GM18505 (cell line): ENCODE measurements around the gene PPM1L.
A peak's percentile ranks its signal among the peaks of the same experiment; 100 is the strongest.

Experiments used
- ATAC-seq: cut with Tn5 transposase; IDR thresholded peaks from one replicate; pipeline ENCODE4 v1.9.1; 2021; ENCODE audit not compliant: unreplicated experiment
- POLR2A ChIP-seq: IDR thresholded peaks from 4 replicates; pipeline ENCODE4 v1.6.1; 2011; ENCODE audit warnings: borderline replicate concordance; ENCODE audit not compliant: insufficient read depth, insufficient read length; ENCODE audit errors: extremely low read depth

The PPM1L gene

GRCh38 chr3:160754371-160754854 lies 1.6 kb upstream of the PPM1L start:
- no peak for ATAC-seq
- no peak for TF ChIP-seq POLR2A

DNA sequence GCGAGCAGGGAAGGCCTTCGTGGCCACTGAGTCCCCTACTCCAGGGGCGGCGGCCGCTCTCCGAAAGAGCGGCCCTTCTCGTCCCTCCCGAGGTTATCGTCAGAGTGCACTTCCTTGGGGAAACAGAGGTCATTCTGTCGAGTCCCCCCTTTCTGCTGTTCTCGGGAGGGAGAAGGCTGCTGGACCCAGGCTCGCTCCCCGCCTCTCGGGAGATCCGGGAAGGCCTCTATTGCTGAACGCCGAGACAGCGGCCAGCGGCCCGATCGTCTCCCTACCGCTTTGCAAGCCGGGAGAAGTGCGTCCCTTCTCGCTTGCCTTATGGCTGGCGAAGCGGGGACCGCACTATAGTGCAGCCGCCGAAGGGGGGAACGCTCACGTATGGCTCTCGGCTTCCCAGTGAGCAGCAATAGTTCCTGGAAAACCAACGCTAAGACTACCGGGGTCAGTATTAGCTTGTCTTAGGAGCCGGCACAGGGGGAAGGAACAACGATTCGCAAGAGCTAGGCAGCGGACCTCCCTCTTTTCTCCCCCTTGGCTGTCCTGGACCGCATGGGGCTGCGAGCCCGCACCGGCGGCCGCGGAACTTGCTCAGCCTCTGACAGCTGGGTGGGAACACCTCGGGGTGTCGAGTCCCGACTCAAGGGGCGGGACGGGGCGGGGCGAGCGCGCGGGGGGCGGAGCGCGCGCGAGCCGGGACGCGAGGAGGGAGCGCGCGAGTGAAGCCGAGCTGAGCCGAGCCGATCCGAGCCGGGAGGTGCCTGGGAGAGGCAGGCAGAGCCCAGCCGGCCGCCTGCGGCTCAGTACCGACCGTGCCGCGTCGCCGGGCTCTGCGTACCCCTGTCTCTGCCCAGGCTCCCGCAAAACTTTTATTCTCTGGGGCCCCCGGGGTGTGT lies 930 bp upstream of the PPM1L start:
- ATAC-seq, result peak; percentile 90
- TF ChIP-seq POLR2A, result peak; percentile 60

GRCh38 chr3:160757233-160758106 lies 1.4 kb downstream of the PPM1L start:
- TF ChIP-seq POLR2A, result no peak
- ATAC-seq, result no peak

DNA sequence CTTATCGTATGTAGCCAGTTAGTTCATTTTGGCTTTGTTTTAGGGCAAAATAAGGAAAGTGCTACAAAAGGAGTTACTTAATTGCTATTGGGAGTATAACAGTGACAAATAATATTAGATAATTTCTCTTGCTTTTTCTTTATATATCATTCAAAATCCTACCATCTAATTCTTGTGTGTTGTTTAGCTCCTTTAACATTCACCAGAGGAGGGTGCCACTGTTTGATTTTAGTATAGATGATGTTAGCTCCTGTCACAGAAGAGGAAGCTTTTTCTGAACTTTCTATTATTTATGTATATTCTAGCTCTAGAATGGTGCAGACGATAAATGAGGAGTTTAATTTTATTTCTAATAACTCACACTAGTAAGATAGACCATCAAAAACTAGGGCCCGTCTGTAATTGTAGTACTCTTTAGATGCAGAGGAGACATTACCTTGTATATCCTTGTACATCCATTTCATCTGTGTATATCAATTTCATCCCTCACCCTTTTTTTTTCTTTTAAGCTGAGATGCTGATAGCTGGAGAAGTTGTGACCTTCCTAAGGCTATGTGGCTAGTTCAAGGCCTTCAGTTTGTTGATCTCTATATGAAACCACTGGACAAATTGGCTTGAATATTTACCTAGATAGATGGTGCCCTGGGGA lies 3.0 kb downstream of the PPM1L start:
- no peak for TF ChIP-seq POLR2A
- ATAC-seq, result no peak

DNA sequence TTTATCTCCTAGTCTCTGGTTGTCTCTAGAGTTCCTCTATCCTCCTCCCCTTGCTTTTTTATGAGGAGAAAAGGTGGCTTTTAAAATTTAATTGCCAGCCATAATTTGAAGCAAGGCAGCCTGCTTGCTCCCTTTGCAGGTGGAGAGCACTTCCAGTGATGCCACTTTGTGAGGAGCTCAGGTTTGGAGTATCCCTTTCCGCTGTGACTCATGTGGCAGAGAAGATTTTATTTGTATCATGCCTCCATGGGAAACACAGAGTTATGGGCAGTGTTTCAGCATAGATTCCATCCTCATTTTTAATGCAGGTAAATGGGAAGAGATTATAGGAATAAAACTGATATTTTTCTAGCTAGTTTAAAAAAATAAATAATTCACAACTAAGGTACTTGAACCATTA lies 7.0 kb downstream of the PPM1L start:
- no peak for TF ChIP-seq POLR2A
- ATAC-seq, result no peak

DNA sequence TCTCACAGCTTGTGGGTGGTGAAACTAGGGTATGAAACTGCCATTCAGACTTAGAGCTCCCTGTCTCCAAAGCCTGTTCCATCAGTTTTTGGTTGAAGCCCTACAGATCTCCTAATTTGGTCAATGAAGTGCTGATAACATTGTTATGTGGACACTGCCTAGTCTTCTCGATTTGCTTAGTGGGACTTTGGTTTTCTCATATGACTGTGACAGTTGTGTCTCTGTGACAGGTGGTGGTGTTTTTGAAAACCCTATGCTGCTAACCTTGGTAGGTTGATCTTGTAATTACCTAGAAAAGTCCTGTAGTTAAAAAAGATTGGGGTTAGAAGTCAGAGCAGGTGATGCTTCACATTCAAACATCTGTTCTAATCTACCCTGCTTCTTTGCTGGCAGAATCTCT lies 9.2 kb downstream of the PPM1L start:
- TF ChIP-seq POLR2A, result no peak

GRCh38 chr3:160768031-160768430 lies 12.0 kb downstream of the PPM1L start:
- no peak for ATAC-seq
- no peak for TF ChIP-seq POLR2A

More for the DNA sequence above, 9.2 kb downstream of the PPM1L start:
- ATAC-seq, result no peak

GRCh38 chr3:160768918-160769317 lies 12.9 kb downstream of the PPM1L start:
- TF ChIP-seq POLR2A, result no peak
- ATAC-seq, result no peak

DNA sequence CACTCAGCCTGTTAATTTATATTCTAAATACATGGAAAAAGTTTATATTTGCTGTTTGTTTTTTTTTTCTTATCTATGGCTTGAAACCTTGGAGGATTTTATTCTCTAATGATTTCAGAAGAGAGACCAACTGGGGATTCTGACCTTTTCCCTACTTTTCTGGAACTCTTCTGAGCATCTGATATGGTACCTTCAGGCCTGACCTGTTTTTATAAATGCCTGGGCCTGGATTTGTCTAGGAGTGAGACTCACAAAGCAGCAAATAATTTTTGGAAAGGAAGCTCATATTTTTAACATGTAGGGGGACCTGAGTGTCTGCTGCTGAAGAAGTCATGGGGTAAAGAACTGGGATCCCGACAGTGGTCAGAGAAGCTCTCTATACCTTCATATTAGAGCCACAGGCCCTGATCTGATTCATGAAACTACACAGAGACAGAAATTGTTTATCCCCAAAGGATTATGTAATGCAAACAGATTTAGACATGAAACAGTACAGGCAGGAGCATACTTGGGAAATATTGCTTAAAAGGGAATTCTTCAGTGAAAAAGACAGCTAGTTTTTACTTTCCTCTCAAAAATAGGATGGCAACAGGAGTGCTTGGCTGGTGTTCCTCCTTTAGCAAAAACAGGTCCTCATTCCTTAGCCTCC lies 15.9 kb downstream of the PPM1L start:
- ATAC-seq, result no peak
- no peak for TF ChIP-seq POLR2A

DNA sequence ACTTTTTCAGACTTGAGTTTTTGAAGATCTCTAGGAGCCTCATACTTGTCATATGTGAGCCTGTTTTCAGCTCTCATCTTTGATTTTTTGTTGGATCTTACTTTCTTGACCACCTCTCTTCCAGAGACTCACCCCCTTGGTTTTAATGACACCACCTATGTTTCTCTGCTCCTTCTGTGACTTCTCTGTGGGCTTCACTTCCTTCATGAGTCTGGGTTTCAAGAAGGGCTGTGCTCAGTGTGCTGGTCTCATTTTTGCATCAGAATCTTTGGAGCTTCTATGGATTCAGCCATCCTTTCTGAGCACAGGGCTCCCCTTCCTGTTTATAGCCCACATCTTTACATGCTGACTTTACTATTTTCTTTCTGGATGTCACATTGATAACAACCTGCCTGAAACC lies 17.7 kb downstream of the PPM1L start:
- no peak for ATAC-seq
- TF ChIP-seq POLR2A, result no peak

DNA sequence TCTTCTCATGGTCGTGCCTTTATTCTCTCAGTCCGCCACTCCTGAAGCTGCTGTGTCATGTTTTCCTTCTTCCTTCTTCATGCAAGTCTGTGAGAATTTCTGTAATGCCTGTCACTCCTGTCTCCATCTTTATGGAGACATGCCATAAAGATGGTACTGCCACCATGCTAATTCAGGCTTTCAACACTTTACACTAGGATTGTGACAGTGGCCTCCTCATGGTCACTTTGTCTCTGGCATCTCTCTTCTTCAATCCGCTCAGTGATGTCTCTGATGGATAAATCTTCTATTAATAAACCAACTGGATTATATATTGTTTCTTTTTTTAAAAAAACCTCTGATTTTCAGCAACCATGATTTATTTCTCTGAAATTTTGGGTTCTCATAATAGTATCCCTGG lies 18.1 kb downstream of the PPM1L start:
- ATAC-seq, result no peak
- TF ChIP-seq POLR2A, result no peak

GRCh38 chr3:160778480-160778879 lies 22.4 kb downstream of the PPM1L start:
- ATAC-seq, result no peak
- TF ChIP-seq POLR2A, result no peak

GRCh38 chr3:160779040-160779439 lies 23.0 kb downstream of the PPM1L start:
- TF ChIP-seq POLR2A, result no peak

DNA sequence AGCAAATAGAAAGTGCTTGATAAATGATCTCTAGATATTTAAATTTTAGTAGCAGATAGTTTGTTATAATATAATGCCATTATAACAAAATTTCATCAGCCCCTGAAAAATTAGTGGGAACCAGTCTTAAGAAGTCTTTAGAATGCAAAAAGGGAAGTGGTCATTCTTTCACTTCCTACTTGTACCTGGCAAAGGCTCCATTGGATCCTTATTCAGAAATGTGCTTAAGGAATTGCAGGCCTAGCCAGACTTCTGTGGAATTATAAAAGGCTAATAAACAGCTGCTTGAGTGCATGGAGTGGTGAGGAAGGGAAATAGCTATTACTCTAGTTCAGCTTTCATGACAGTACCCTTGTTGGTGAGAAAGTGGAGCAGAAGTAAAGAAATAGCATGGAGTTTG lies 24.2 kb downstream of the PPM1L start:
- no peak for ATAC-seq
- no peak for TF ChIP-seq POLR2A

More at GRCh38 chr3:160779040-160779439, 23.0 kb downstream of the PPM1L start:
- ATAC-seq, result no peak
